Right cardiac atrium (tissue), 5 donors: ENCODE results near the gene MPRIP. TPM values are rescaled to one million over a fixed set of nuclear protein-coding genes. Genes with fewer than 3 reads are reported as not detected.
A peak's percentile ranks its signal among the peaks of the same experiment; 100 is the strongest.

Experiments
- ATAC-seq, 2 donors: fragments of 200-7000 bp; cut with Tn5 transposase; one replicate each; pipeline versions ENCODE4 v1.8.0 to v1.9.1; 2020; ENCODE audit warnings: moderate library complexity in 2 of 2, mild to moderate bottlenecking in 1 of 2
- DNase-seq, 3 donors: peaks; one replicate each; pipeline ENCODE4 v3.0.0-alpha.2; 2020
- H3K27ac ChIP-seq: one replicate; pipeline ENCODE4 v1.5.1; 2013; ENCODE audit warnings: mild to moderate bottlenecking, low read length, control low read depth, moderate library complexity
- H3K27me3 ChIP-seq: one replicate; pipeline ENCODE4 v1.6.1; 2013; ENCODE audit not compliant: control insufficient read depth, insufficient read depth
- H3K4me1 ChIP-seq: one replicate; pipeline ENCODE4 v1.6.1; 2013; ENCODE audit warnings: low read length; ENCODE audit not compliant: control insufficient read depth, insufficient read depth
- H3K4me3 ChIP-seq: one replicate; pipeline ENCODE4 v1.5.1; 2013; ENCODE audit warnings: low read length, control low read depth
- H3K9me3 ChIP-seq: one replicate; pipeline ENCODE4 v1.6.1; 2013; ENCODE audit warnings: low read length; ENCODE audit not compliant: control insufficient read depth
- WGBS: extraction: QIAGEN DNeasy Blood & Tissue Kit; methylation state at CpG from one replicate; pipeline ENCODE4 v1.1.7; 2013; 5-methylcytosine and 5-hydroxymethylcytosine counted together
- intact Hi-C, 4 donors: fragments of 100-400 bp; cut with DNase I; formaldehyde crosslinking; loops; one replicate each; pipeline versions ENCODE4 v1.11.0 to v1.14.0; 2022 to 2023
- polyA plus RNA-seq: library from polyadenylated mRNA; stranded (reverse); fragments of 200-250 nt; gene quantifications from one replicate; pipeline ENCODE4 v1.2.3, GENCODE V29; 2013
- total RNA-seq, 4 donors: library from RNA; stranded (reverse); fragmentation: NEBNext Ultra II Directional; extraction: Animal tissue kit (Norgen Biotek cat#: 25700); gene quantifications; one replicate each; pipeline ENCODE4 v1.2.1, GENCODE V29; 2021
- donor health status: healthy with polysubstance abuse.
- donor health status: DM: no; HTN: yes; CAD: no.
- donor health status: DM: no; HTN: no; CAD: no.
- donor health status: DM: no; HTN: yes; CAD: no; lungs with severe emphysema.
- donor health status: DM: yes; HTN: yes; CAD: no.

MPRIP gene
- total and polyA plus RNA-seq, 5 donors, result 228 to 331 (median 312) TPM

- H3K4me3 ChIP-seq, result no peak overlapping the region
- intact Hi-C loops, result no loop called here
- 88% methylated on average over 8 of the region's 8 CpGs for WGBS
- H3K27ac ChIP-seq, result no peak overlapping the region
- H3K4me1 ChIP-seq, result peaks cover 7% of the 10 kb centered on the region
- DNase-seq (no peak), ATAC-seq (no peak)
- H3K9me3 ChIP-seq, result no peaks in the 10 kb centered on the region
- H3K27me3 ChIP-seq, result no peaks in the 10 kb centered on the region
These were observed 181.9 kb downstream of the MPRIP start for GRCh38 chr17:17224137-17224536.

- H3K9me3 ChIP-seq, result no peaks in the 10 kb centered on the region
- intact Hi-C loops, result no loop called here
- no peak overlapping the region for H3K4me3 ChIP-seq
- H3K27me3 ChIP-seq, result no peaks in the 10 kb centered on the region
- ATAC-seq (no peak), DNase-seq (peak in 1 of 3 donors; percentile 59)
- H3K4me1 ChIP-seq, result peaks cover 7% of the 10 kb centered on the region
- no peak overlapping the region for H3K27ac ChIP-seq
- WGBS, result 94% methylated on average over 10 of the region's 10 CpGs
These were observed 183.6 kb downstream of the MPRIP start for GRCh38 chr17:17225901-17226300.

GRCh38 chr17:17226451-17227265 is 184.4 kb downstream of the MPRIP start:
- DNase-seq, result peak in 1 of 3 donors; percentile 27

GRCh38 chr17:17227608-17228520 is 185.6 kb downstream of the MPRIP start:
- DNase-seq, result peak in 2 of 3 donors; percentile 73 to 78
- Histone ChIP-seq H3K4me3 (no peak overlapping the region), H3K9me3 (no peaks in the 10 kb centered on the region), H3K27ac (peak overlapping the region; percentile 55), H3K27me3 (no peaks in the 10 kb centered on the region), H3K4me1 (peaks cover 10% of the 10 kb centered on the region)
- peak; percentile 63 to 84 for ATAC-seq
- WGBS, result 75% methylated on average over 25 of the region's 25 CpGs
- intact Hi-C loops, result no loop called here

More at GRCh38 chr17:17226451-17227265, 184.4 kb downstream of the MPRIP start:
- Histone ChIP-seq H3K27ac (no peak overlapping the region), H3K4me3 (no peak overlapping the region), H3K4me1 (peaks cover 7% of the 10 kb centered on the region), H3K27me3 (no peaks in the 10 kb centered on the region), H3K9me3 (no peaks in the 10 kb centered on the region)
- WGBS, result 95% methylated on average over 16 of the region's 16 CpGs
- intact Hi-C loops, result no loop called here
- ATAC-seq, result no peak

GRCh38 chr17:17228521-17229279 is 186.4 kb downstream of the MPRIP start:
- peak in 1 of 3 donors; percentile 50 for DNase-seq
- 85% methylated on average over 17 of the region's 17 CpGs for WGBS
- H3K4me1 ChIP-seq, result peaks cover 10% of the 10 kb centered on the region

GRCh38 chr17:17229416-17230384 is 187.4 kb downstream of the MPRIP start:
- WGBS, result 89% methylated on average over 26 of the region's 26 CpGs
- H3K4me3 ChIP-seq, result no peak overlapping the region
- no peak overlapping the region for H3K27ac ChIP-seq
- DNase-seq (peak in 1 of 3 donors; percentile 8), ATAC-seq (no peak)
- intact Hi-C loops, result no loop called here
- H3K27me3 ChIP-seq, result no peaks in the 10 kb centered on the region
- no peaks in the 10 kb centered on the region for H3K9me3 ChIP-seq
- peaks cover 10% of the 10 kb centered on the region for H3K4me1 ChIP-seq

More at GRCh38 chr17:17228521-17229279, 186.4 kb downstream of the MPRIP start:
- Histone ChIP-seq H3K4me3 (no peak overlapping the region), H3K9me3 (no peaks in the 10 kb centered on the region), H3K27me3 (no peaks in the 10 kb centered on the region), H3K27ac (peak overlapping the region; percentile 55)
- intact Hi-C loops, result no loop called here
- ATAC-seq, result peak; percentile 39 to 47

GRCh38 chr17:17231621-17232302 is 189.5 kb downstream of the MPRIP start:
- Histone ChIP-seq H3K9me3 (no peaks in the 10 kb centered on the region), H3K27ac (peak overlapping the region; percentile 35), H3K4me3 (no peak overlapping the region), H3K27me3 (no peaks in the 10 kb centered on the region), H3K4me1 (peaks cover 21% of the 10 kb centered on the region)
- 68% methylated on average over 16 of the region's 16 CpGs for WGBS
- intact Hi-C loops, result no loop called here
- peak in 1 of 3 donors; percentile 55 for DNase-seq
- ATAC-seq, result no peak

- 58% methylated on average over 11 of the region's 11 CpGs for WGBS
These were observed 190.0 kb downstream of the MPRIP start for GRCh38 chr17:17232303-17232621.

GRCh38 chr17:17235212-17236174 is 193.2 kb downstream of the MPRIP start:
- Histone ChIP-seq H3K9me3 (no peaks in the 10 kb centered on the region), H3K4me1 (peaks cover 13% of the 10 kb centered on the region), H3K27ac (peak overlapping the region; percentile 95), H3K4me3 (peak overlapping the region; percentile 97), H3K27me3 (no peaks in the 10 kb centered on the region)
- WGBS, result 48% methylated on average over 19 of the region's 19 CpGs
- DNase-seq (peak in 1 of 3 donors; percentile 36), ATAC-seq (peak in 1 of 2 donors; percentile 2)
- intact Hi-C loops, result no loop called here

More at GRCh38 chr17:17232303-17232621, 190.0 kb downstream of the MPRIP start:
- Histone ChIP-seq H3K4me3 (no peak overlapping the region), H3K9me3 (no peaks in the 10 kb centered on the region), H3K27ac (peak overlapping the region; percentile 35), H3K4me1 (peaks cover 21% of the 10 kb centered on the region), H3K27me3 (no peaks in the 10 kb centered on the region)
- DNase-seq, result peak in 1 of 3 donors; percentile 55
- intact Hi-C loops, result no loop called here
- no peak for ATAC-seq
